Hematopoietic multipotent progenitor cell treated with erythropoietin and hydrocortisone succinate and interleukin-3 and kit ligand, for 6 days (in vitro differentiated cells): ENCODE measurements around the gene ACBD6.
"Not testable (repeated sequence)": the region's sequence is repeated elsewhere in the genome, so short reads cannot be mapped to it uniquely, and the experiment has no call there.

ENCODE experiments used
- DNase-seq: peaks from one replicate; pipeline ENCODE4 v3.0.0-alpha.2; 2015

Gene ACBD6

DNA sequence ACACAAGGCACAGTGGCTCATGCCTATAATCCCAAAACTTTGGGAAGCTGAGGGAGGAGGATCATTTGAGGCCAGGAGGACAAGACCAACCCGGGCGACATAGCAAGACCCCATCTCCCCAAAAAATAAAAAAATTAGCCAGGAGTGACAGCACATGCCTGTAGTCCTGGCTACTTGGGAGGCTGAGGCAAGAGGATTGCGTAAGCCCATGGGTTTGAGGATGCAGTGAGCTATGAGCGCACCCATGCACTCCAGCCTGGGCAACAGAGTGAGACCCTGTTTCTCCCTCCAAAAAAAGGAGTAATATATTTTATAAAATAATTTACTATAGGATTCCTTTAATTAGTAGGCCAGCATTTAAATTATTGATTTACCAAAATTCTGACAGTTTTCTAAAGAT lies 89.8 kb downstream of the ACBD6 start:
- no peak for DNase-seq

DNA sequence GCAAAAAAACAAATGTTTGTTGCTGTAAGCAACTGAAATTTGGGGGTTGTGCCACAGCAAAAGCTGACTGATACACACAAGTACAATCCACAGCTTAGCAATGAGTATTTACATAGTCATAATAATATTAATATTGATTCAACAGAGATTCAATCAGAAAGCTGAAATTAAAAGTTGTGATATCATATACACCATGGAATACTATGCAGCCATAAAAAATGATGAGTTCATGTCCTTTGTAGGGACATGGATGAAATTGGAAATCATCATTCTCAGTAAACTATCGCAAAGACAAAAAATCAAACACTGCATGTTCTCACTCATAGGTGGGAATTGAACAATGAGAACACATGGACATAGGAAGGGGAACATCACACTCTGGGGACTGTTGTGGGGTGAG lies 94.2 kb downstream of the ACBD6 start:
- not testable (repeated sequence) for DNase-seq

GRCh38 chr1:180407051-180407450 lies 95.3 kb downstream of the ACBD6 start:
- DNase-seq, result no peak

GRCh38 chr1:180402551-180402950 lies 99.8 kb downstream of the ACBD6 start:
- DNase-seq, result no peak

- DNase-seq, result no peak
Observed at GRCh38 chr1:180402001-180402400, 100.4 kb downstream of the ACBD6 start.

DNA sequence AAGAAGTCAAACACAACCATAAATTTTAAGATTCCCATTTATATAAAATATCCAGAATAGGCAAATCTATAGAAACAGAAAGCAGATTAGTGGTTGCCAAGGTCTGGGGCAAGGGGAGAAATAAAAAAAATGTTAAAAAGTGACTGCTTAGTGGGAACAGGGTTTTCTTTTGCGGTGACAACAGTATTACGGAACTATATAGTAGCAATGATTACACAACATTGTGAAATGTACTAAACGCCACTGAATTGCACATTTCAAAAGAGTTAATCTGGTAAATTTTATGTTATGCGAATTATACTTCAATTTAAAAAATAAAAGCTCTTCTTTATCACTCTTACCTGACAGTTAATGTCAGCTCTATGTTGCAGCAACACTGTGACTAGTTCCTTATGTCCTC lies 105.2 kb downstream of the ACBD6 start:
- peak; percentile 63 for DNase-seq

DNA sequence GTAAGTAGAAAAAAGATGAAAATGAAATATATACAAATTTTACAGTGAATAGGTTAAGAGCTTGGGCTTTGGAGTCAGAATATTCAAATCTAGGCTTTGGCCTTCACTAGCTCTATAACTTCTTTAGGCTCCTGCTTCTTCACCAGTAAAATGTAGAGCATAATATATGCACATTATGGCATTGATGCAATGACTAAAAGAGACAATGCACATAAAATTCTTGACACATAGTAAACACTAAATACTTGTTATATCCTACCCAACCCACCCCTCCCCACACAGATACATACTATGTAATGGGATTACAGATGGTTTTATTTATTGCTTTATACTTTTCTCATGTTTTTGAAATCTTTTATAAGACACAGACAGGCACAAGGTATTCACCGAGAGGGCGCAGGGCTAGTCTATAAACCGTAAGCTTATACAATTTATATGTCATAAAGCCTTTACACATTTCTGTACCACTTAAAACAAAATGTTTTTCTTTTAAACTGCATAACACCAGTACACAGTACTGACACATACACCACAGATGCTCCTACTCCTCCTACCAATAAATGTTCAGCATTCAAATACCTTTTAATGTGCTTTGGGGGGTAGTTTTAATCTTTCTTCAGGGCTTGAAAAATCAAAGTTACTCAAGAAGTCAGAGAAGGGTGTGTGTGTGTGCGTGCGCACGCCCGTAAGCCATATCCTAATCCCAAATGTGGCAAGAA lies 109.8 kb downstream of the ACBD6 start:
- DNase-seq, result no peak

- no peak for DNase-seq
Observed at GRCh38 chr1:180392020-180392419, 110.4 kb downstream of the ACBD6 start.

GRCh38 chr1:180387413-180387812 lies 115.0 kb downstream of the ACBD6 start:
- DNase-seq, result no peak

DNA sequence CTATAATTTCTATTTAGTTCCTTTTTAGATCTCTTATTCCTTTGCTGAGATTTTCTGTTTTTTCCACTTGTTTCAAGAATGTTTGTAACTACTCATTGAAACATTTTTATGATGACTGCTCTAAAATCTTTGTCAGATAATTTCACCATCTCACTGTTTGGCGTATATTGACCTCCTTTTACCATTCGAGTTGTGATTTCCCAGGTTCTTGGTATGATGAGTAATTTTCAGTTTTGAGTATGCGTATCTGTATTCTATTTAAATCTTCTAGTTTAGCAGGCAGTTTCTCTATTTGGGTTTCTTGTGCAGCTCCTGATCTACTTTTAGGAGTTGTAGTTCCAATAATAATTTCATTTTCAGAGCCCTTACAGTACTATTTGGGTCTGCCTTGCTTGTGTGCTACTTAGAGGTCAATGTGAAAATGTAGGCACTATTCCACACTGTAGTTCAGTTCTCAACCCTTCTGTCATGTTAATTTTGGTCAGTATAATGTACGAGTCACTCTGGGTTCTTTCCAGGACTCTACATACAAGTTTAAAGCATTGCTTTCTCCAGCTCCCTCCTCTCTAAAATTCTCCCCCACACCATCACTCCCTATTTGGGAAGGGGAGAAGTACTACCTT lies 115.5 kb downstream of the ACBD6 start:
- DNase-seq, result no peak

DNA sequence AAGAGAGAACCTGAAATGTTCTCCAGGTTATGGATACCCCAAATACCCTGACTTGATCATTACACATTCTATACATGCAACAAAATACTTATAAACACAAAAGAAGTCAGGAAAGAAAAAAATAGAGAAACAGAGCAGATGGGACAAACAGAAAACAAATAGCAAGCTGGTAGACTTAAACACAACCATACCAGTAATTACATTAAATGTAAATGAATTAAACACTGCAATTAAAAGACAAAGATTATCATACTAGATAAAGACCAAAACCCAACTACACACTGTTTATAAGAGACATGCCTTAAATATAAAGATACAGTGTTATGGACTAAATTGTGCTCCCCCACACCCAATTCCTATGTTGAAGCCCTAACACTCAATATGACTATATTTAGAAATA lies 117.2 kb downstream of the ACBD6 start:
- no peak for DNase-seq

GRCh38 chr1:180384286-180385005 lies 117.9 kb downstream of the ACBD6 start:
- no peak for DNase-seq

DNA sequence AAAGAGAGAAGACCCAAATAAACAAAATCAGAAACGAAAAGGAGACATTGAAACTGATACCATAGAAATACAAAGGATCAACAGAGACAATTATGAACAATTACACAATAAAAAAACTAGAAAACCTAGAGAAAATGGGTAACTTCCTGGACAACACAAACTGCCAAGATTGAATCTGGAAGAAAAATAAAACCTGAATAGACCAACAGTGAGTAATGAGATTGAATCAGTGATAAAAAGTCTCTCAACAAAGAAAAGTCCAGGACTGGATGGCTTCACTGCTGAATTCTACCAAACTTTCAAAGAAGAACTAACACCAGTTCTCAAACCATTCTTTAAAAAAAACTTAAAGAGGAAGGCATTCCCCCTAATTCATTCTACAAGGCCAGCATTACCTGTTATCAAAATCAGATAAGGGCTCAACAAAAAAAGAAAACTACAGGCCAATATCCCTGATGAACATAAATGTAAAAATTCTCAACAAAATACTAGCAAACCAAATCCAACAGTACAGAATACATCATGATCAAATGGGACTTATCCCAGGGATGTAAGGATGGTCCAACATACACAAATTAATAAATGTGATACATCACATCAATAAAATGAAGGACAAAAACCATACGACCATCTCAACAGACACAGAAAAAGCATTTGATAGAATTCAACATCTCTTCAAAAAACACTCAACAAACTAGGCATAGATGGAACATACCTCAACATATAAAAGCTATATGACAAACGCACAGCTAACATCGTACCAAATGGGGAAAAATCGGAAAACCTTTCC lies 119.9 kb downstream of the ACBD6 start:
- DNase-seq, result no peak

- DNase-seq, result no peak
Observed at GRCh38 chr1:180381184-180381580, 121.2 kb downstream of the ACBD6 start.

GRCh38 chr1:180380259-180381183 lies 121.9 kb downstream of the ACBD6 start:
- DNase-seq, result no peak

- no peak for DNase-seq
Observed at GRCh38 chr1:180376800-180377199, 125.6 kb downstream of the ACBD6 start.

- DNase-seq, result no peak
Observed at GRCh38 chr1:180376253-180376652, 126.1 kb downstream of the ACBD6 start.

DNA sequence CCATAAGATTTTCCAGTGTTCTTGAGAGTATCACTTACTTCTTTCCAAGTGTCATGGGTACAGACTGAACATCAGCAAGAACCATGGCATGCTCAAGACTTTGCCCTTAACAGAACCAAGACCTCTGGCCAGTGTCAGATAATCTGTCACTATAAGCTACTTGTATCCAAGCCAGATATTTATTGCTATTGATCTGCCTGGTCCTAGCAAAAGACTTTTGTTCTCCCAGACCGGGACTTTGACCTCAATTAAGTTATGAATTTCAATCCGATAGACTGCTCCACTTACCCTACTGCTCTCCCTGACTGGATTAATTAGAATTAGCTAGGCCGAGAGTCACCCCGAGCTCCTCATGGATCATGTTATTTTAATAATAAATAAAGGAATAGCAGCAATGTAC lies 129.6 kb downstream of the ACBD6 start:
- DNase-seq, result no peak

GRCh38 chr1:180370597-180370996 lies 131.8 kb downstream of the ACBD6 start:
- DNase-seq, result no peak

DNA sequence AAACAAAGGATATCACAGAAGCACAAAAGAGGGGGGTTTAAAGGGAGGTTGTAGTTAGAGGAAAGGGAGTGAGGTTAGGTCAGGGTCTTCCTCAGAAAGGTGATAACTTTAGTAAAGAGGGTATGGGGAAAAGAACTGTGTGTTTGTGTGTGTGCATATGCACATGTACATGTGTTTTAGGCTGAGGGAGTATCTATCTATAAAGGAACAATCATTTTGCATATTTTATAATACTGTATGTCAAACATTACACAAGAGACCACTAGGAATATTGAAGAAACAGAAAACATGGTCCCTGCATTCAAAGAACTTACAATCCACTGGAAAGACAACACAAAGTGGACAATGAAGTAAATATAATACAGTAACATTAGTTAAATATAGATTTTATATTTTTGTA lies 132.2 kb downstream of the ACBD6 start:
- DNase-seq, result no peak

GRCh38 chr1:180369061-180369460 lies 133.3 kb downstream of the ACBD6 start:
- no peak for DNase-seq

DNA sequence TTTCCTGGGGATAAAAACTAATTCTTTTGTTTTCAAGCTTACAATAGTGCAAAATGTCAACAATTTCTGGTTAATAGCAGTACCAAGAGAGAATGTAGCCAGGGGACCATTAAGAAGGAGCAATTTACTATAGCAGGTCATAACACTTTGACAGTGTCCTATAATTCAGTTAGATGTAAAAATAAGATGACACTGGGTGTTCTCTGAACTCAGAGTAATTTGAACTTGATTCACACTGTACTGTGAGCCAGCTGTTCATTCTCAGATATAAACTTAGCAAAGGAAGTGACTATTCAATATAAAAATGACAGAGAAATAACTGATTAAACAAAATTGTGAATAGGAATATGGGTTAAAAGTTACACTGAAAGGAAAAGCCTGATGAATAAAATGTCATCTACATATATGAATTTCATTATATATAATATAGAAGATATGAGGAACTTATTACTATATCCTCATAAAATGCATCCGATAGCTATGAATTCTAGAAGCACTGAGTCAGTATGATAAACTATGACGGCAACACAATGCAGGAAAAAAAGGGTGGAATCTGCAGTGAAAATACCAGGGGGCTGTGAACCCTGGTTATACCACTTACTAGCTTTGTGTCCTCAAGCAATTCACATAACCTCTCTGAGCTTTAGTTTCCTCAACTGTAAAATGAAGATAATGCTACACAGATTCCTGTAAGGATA lies 135.9 kb downstream of the ACBD6 start:
- DNase-seq, result no peak
